Neural crest cell (in vitro differentiated cells): ENCODE measurements around the gene RTN3. TPM values are rescaled to one million over a fixed set of nuclear protein-coding genes. Genes with fewer than 3 reads are reported as not detected.
"Not testable (repeated sequence)": the region's sequence is repeated elsewhere in the genome, so short reads cannot be mapped to it uniquely, and the experiment has no call there.

ENCODE experiments used
- DNase-seq: peaks from one replicate; pipeline ENCODE4 v3.0.0; 2021; ENCODE audit warnings: low read depth, mixed read lengths, low spot score
- H3K27ac Mint-ChIP-seq: one replicate; pipeline ENCODE4 v1.8.0; 2021; ENCODE audit warnings: mild to moderate bottlenecking, mixed read lengths; ENCODE audit not compliant: unreplicated experiment
- H3K27me3 Mint-ChIP-seq: 2 replicates; pipeline ENCODE4 v1.8.0; 2021; ENCODE audit warnings: low read depth, mild to moderate bottlenecking, mixed read lengths
- H3K36me3 Mint-ChIP-seq: 2 replicates; pipeline ENCODE4 v1.8.0; 2021; ENCODE audit warnings: low read depth, mild to moderate bottlenecking, mixed read lengths
- H3K4me1 Mint-ChIP-seq: 2 replicates; pipeline ENCODE4 v1.8.0; 2021; ENCODE audit warnings: mixed read lengths
- H3K4me3 Mint-ChIP-seq: one replicate; pipeline ENCODE4 v1.8.0; 2021; ENCODE audit warnings: mild to moderate bottlenecking, mixed read lengths
- H3K9me3 Mint-ChIP-seq: 2 replicates; pipeline ENCODE4 v1.8.0; 2021; ENCODE audit warnings: mixed read lengths
- CTCF ChIP-seq: fragments of 200-600 bp; sonication (generic); conservative IDR thresholded peaks from 2 replicates; pipeline ENCODE4 v1.5.0; 2021; ENCODE audit warnings: antibody characterized with exemption, mild to moderate bottlenecking
- total RNA-seq: library from RNA; stranded (reverse); gene quantifications from 2 replicates; pipeline ENCODE4 v1.2.1, GENCODE V29; 2021

The RTN3 gene
- total RNA-seq, 1 donor from 2014 or later: 136 TPM

GRCh38 chr11:63672936-63673539 lies 8.3 kb upstream of the RTN3 start:
- Mint-ChIP-seq H3K4me1 (peaks cover 6% of the 10 kb centered on the region), H3K27ac (no peak overlapping the region), H3K9me3 (no peaks in the 10 kb centered on the region), H3K36me3 (no peaks in the 10 kb centered on the region), H3K27me3 (peaks cover 4% of the 10 kb centered on the region), H3K4me3 (peak overlapping the region; percentile 52)
- DNase-seq: no peak
- no peak for TF ChIP-seq CTCF

- TF ChIP-seq CTCF: no peak
- H3K27me3 Mint-ChIP-seq: peaks cover 4% of the 10 kb centered on the region
- H3K27ac Mint-ChIP-seq: no peak overlapping the region
- H3K4me1 Mint-ChIP-seq: peaks cover 6% of the 10 kb centered on the region
- DNase-seq: no peak
- no peaks in the 10 kb centered on the region for H3K36me3 Mint-ChIP-seq
- H3K9me3 Mint-ChIP-seq: no peaks in the 10 kb centered on the region
- H3K4me3 Mint-ChIP-seq: no peak overlapping the region
These were observed 7.7 kb upstream of the RTN3 start for GRCh38 chr11:63673579-63673978.

- no peak for TF ChIP-seq CTCF
- Mint-ChIP-seq H3K27me3 (peaks cover 2% of the 10 kb centered on the region), H3K9me3 (no peaks in the 10 kb centered on the region), H3K4me3 (peak overlapping the region; percentile 96), H3K4me1 (peaks cover 35% of the 10 kb centered on the region), H3K36me3 (no peaks in the 10 kb centered on the region), H3K27ac (peak overlapping the region; percentile 39)
- peak; percentile 2 for DNase-seq
These were observed 423 bp upstream of the RTN3 start for GRCh38 chr11:63680834-63681320.

- Mint-ChIP-seq H3K27me3 (peaks cover 2% of the 10 kb centered on the region), H3K9me3 (no peaks in the 10 kb centered on the region), H3K4me1 (peaks cover 40% of the 10 kb centered on the region), H3K36me3 (no peaks in the 10 kb centered on the region), H3K4me3 (peak overlapping the region; percentile 96), H3K27ac (peak overlapping the region; percentile 97)
- DNase-seq: peak; percentile 11
- TF ChIP-seq CTCF: peak; percentile 55
These were observed 1.0 kb downstream of the RTN3 start for GRCh38 chr11:63682066-63683021.

- H3K4me3 Mint-ChIP-seq: peak overlapping the region; percentile 96
- no peaks in the 10 kb centered on the region for H3K9me3 Mint-ChIP-seq
- peaks cover 45% of the 10 kb centered on the region for H3K4me1 Mint-ChIP-seq
- H3K27ac Mint-ChIP-seq: no peak overlapping the region
- peaks cover 2% of the 10 kb centered on the region for H3K27me3 Mint-ChIP-seq
- TF ChIP-seq CTCF: no peak
- no peaks in the 10 kb centered on the region for H3K36me3 Mint-ChIP-seq
- no peak for DNase-seq
These were observed 2.1 kb downstream of the RTN3 start for GRCh38 chr11:63683133-63683991.

- H3K27ac Mint-ChIP-seq, H3K36me3 Mint-ChIP-seq, H3K9me3 Mint-ChIP-seq, DNase-seq, H3K27me3 Mint-ChIP-seq, H3K4me3 Mint-ChIP-seq: not testable (repeated sequence)
- peaks cover 54% of the 10 kb centered on the region for H3K4me1 Mint-ChIP-seq
These were observed 3.9 kb downstream of the RTN3 start for GRCh38 chr11:63685158-63685721.
